Measurements from ENCODE around the gene ZNF513.
"Not testable (repeated sequence)": the region's sequence is repeated elsewhere in the genome, so short reads cannot be mapped to it uniquely, and the experiment has no call there.

ZNF513 gene, protein sequence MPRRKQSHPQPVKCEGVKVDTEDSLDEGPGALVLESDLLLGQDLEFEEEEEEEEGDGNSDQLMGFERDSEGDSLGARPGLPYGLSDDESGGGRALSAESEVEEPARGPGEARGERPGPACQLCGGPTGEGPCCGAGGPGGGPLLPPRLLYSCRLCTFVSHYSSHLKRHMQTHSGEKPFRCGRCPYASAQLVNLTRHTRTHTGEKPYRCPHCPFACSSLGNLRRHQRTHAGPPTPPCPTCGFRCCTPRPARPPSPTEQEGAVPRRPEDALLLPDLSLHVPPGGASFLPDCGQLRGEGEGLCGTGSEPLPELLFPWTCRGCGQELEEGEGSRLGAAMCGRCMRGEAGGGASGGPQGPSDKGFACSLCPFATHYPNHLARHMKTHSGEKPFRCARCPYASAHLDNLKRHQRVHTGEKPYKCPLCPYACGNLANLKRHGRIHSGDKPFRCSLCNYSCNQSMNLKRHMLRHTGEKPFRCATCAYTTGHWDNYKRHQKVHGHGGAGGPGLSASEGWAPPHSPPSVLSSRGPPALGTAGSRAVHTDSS

DNA sequence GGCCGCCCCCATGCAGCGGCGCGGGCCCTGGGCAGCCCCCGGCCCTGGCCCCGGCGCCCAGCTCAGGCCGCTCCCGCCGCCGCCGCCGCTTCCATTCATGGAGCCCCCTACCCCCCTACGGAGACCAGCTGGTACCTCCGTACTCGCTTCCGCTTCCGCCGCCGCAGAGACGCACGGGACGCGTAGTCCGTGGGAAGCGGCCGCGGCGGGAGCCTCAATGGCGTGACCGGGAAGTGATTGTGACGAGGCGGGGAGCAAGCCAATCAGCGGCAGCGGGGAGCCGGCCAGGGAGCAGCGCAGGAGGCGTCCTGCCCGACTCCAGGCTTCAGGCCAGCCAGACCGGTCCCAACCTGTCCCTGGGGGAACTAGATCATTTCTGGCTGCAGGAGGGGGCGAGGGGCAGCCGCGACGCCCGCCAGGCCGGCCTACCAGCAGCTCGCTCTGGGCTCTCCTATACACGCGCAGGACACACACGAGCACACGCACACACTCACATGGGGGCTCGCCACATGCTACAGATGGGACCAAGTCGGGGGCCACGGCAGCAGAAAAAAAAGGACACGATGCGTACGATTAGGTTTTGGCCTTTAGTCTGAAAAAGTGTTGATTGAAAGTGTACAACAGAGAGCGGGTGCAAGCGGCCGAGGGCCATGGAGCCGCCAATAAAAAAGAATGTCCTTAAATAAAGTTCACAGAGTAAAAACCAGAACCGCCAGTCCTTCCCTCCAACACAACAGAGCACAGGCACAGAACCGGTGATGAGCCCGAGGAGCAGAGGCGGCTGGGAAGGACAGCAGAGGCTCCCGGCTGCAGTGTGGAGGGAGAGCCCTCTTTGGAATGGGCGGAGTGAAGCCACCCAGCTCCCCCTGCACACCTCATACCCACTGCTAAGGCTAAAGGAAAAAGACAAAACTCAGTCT lies at the start of gene ZNF513:
TSS of gene ZNF513 (minus strand) at position 109 of the 920 bp plus-strand sequence. CDS start 208 bp downstream, outside the sequence.
- peak; percentile 66 to 72 for DNase-seq (ENCODE audit: low read depth in 2 of 2, low spot score in 1 of 2)

DNA sequence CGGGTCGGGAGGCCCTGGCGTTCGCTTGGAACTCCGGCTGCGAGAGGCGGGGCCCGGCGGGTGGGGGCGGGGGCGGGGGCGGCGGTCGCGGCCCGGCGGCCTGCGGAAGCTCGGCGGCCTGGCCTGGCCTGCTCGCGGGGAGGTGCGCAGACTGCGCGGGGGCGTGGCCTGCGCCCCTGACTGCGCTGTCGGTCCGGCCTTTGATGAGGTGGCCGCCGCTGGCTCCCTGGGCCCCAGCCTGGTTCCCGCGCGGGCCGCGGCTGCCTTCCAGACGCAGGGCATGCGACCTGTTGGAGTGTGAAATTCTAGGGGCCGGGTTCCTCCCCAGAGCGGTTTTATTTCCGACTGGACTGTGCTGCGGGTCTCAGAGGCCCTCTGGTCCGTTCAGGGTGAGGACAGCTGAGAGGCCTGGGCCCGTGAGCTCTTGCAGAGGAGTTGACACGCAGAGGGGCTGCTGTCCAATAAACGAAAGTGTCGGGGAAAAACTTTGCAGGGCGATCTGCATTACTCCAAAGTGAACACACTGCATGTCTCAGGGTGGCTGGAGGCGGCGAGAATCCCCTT lies 48.5 kb upstream of the ZNF513 start:
- peak; percentile 32 to 45 for DNase-seq (ENCODE audit: low read depth in 2 of 2, low spot score in 1 of 2)

DNA sequence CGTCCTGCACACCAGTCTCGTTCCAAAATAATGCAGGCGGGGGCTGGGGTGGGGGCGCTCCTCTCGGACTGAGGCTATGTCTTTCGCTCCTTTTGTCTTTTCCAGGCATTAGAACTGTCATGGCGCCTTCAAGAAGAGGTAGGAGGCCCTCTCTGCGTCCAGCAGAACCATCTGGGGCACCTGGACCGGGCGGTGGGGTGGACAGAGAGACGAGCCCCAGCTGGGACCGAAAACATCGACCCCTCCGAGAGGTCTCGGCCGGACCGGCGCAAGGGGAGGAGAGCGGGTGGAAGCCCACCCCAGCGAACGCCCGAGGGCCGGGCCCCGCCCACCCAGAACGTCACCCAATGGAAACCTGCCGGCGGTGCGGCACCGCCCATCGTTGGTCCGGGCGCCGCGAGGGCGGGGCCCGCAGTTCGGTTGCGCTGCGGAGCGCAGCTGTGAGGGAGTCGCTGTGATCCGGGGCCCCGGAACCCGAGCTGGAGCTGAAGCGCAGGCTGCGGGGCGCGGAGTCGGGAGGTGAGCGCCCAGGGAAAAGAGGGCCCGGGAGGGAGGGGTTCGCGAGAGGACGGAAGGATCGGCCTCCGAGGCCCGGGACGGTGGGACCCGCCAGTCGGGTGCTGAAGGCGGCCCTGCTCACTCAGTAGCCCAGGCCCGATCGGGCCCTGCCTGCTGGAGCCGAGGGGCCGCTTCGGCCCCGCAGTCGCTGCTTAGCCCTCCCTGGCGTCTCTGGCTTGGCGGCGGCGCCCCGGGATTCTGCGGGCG lies 47.9 kb upstream of the ZNF513 start, which contains the start of gene NRBP1:
TSS of gene NRBP1 (plus strand) at position 419 of the 765 bp plus-strand sequence. CDS start 4,643 bp downstream, outside the sequence.
- DNase-seq (ENCODE audit: low read depth in 2 of 2, low spot score in 1 of 2): peak; percentile 83

DNA sequence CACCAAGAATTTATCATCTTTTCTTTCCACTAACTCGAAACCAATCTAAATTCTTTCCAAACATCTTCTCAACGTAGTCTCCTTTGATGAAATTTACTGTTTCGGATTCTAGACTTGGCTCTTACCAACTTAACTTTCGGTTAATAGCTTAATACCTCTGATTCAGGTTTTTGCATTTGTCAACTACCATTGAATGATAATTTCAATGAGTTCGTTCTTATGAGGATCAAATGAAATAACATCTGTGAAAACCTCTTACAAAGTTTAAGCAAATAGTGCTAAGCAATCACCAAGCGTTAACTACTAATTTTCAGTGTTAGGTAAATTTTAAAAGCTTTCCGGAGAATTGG lies 47.3 kb upstream of the ZNF513 start:
- DNase-seq (ENCODE audit: low read depth in 2 of 2, low spot score in 1 of 2): no peak

DNA sequence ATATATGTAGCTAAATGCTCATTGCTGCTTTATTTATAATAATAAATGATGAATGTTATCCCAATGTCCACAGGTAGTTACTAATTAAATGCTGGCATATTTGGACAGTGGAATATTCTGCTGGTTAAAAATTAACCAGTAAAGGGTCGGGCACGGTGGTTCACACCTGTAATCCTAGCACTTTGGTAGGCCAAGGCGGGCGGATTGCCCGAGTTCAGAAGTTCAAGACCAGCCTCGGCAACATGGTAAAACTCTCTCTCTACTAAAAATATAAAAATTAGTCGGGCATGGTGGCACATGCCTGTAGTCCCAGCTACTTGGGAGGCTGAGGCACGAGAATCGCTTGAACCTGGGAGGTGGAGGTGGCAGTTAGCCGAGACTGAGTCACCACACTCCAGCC lies 44.5 kb upstream of the ZNF513 start:
- not testable (repeated sequence) for DNase-seq (ENCODE audit: low read depth in 2 of 2, low spot score in 1 of 2)

DNA sequence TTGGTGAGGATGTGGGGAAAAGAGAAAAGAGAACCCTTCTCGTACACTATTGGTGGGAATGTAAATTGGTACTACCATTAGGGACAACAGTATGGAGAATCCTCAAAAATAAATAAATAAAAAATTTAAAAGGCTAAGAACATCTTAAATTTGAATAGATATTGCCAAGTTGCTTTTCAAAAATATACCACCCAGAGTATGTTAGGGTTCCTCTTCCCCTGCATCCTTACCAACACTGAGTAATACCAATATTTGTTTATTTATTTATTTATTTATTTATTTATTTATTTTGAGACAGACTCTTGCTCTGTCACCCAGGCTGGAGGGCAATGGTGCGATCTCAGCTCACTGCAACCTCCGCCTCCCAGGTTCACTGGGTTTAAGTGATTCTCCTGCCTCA lies 42.4 kb upstream of the ZNF513 start:
- no peak for DNase-seq (ENCODE audit: low read depth in 2 of 2, low spot score in 1 of 2)

DNA sequence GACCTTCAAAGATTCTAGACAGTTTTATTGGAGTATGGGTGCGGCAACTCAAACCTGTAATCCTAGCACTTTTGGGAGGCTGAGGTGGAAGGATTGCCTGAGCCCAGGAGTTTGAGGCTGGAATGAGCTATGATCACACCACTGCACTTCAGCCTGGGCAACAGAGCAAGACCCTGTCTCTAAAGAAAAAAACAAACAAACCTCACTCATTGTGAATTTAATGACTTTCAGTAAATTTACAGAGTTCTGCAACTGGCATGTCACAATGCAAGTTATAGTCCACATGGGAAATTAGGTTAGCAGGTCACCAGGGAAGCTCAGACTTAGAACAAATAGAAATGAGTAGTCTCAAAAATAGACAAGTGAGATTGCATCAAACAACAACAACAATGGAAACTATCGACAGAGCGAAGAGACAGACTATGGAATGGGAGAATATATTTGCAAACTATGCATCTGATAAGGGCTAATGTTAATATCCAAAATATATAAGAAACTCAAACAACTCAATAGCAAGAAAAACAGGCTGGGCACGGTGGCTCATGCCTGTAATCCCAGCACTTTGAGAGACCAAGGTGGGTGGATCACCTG lies 41.2 kb upstream of the ZNF513 start:
- DNase-seq (ENCODE audit: low read depth in 2 of 2, low spot score in 1 of 2): no peak

DNA sequence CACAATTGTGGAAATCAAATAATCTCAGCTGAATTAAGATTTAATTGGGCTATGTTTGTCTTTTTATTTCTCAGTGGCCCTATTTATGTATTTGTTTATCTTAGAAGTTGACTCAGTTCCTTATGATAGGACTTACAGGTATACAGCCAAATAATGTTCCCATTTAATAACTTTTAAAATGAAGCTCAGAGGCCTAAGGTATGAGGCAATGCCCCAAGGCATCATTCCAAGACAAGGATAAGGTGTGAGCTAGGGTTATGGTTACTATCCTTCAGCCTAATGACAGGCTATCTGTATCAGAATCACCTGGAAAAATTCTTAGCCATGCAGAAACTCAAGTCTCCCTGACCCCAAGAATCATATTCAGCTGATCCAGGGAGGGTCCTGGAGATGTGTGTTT lies 40.5 kb upstream of the ZNF513 start:
- DNase-seq (ENCODE audit: low read depth in 2 of 2, low spot score in 1 of 2): no peak

DNA sequence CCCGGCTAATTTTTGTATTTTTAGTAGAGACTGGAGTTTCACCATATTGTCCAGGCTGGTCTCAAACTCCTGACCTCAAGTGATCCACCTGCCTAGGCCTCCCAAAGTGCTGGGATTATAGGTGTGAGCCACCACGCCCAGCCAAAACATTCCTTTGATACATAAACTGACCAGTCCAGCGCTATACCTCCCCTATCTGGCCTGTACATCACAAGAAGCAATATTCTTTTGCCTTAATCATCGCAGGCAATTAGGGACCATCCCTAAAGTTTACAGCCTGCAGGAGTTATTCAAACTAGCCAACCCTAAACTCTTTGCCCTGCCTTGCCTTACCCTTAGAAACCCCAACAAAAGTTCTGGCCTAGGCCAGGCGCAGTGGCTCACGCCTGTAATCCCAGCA lies 35.6 kb upstream of the ZNF513 start:
- DNase-seq (ENCODE audit: low read depth in 2 of 2, low spot score in 1 of 2): no peak

DNA sequence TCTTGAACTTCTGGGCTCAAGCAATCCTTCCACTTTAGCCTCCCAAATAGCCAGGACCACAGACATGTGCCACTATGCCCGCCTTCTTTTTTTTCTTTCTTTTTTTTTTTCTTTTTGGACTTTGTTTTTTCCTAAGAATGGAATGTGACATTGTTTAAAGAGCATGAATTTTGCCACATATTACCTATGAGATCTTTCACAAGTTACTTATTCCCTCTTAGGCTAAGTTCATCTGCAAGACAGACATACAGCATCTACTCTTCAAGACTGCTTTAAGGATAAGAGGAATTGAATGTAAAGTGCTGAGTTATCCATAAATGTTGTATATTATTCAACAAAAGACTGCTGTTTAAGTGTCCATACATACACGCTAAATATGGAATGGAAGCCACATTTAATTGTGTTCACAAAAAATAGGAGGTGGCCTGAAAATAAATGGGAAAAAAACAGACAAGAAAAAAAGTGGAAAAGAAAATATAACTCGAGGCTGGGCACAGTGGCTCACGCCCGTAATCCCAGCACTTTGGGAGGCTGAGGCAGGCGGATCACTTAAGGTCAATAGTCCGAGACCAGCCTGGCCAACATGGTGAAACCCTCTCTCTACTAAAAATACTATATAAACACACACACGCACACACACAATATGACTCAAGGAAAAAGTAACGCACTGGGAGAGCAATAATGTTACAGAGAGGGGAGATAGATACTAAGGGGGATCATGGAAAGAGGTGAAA lies 32.1 kb upstream of the ZNF513 start:
- DNase-seq (ENCODE audit: low read depth in 2 of 2, low spot score in 1 of 2): no peak

DNA sequence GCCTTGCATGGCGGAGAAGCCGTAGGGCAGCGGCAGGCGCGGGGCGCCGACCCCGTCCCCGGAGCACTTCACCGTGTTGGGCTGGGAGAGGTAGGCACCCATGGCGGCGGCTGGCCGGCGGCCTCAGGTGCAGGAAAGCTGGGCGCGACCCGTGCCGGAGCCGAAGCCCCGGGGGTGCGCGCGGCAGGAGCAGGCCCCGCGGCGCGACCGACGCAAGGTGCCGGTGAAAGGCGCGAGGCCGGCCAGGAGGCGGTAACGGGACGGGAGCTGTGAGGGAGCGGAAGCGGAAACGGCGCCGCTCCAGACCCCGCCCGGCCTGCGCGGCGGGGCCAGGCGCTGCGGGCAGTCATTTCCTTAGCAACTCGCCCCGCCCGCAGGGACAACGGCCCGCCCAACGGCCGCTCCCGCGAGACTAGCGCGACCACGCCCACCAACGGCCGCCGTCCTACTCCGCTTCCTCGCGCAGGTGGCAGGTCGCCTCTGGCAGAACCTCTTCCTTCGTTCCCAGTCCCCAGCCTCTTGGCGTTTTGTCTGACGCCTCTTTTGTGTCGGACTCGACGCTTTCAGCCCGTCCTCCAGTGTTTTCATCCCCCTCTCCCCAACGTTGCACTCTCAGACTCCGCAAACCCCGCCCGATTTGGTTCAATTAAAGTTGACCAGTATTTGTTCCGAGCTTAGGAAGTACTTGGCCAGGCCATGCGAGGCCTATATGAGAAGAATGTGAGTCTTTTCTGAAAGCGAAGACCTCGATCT lies 29.0 kb upstream of the ZNF513 start, which contains the start of gene PPM1G:
TSS of gene PPM1G (minus strand) at position 271 of the 753 bp plus-strand sequence. CDS start at position 102, 169 bp downstream.
- DNase-seq (ENCODE audit: low read depth in 2 of 2, low spot score in 1 of 2): peak; percentile 94

DNA sequence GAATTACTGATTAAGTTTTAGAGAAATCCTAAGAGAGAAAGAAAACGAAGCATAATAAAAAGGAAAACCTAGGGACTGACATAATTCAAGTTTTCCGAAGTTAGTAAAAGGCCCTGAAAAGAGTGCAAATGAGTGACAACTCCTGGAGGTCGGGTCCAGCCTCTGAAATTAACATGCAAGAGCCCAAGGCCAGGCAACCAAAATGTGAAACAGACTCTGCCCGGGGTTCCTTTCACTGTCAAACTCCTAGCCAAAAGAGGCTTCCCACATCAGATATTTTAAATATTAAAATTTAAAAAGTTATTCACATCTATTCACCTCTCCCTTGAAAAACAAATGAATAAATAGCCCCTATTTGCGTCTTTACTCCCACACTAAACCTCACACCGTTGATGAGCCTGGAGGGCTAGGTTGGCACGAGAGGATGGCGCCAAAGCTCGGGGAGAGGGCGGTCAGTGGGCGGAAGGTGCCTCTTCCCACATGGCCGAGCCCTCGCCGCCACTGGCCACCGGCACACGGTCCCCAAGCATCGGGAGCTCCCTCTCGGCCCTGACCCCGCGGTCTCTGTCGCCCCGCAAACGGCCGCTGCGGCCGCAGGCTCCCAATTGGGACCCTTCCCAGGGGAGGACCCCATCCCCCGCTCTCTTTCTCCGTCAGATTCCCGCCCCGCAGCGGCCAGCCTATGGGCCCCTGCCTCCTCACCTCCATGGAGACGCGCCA lies 28.2 kb upstream of the ZNF513 start:
- DNase-seq (ENCODE audit: low read depth in 2 of 2, low spot score in 1 of 2): no peak

DNA sequence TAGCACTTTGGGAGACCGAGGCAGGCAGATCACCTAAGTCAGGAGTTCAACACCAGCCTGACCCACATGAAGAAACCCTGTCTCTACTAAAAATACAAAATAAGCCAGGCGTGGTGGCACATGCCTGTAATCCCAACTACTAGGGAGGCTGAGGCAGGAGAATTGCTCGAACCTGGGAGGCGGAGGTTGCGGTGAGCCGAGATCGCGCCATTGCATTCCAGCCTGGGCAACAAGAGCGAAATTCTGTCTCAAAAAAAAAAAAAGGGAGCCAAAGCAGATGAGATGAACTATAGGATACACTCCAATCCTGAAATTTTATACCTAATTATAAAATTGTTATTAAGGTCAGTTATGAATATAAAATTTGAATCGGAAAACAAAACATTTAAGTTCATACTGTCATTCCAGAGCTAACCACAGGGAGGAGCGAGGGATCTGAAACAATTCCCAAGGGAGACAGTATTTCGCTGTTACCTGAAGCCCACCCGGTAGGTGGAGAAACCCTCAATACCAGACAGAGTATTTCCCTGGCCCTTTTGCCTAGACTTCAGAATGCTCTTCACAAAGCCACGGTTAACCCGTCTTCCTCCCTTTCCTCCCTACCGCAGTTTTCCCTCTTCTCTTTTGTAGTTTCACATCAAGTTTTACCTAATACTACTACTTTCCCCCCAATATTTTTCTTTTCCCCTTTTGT lies 27.4 kb upstream of the ZNF513 start:
- no peak for DNase-seq (ENCODE audit: low read depth in 2 of 2, low spot score in 1 of 2)

DNA sequence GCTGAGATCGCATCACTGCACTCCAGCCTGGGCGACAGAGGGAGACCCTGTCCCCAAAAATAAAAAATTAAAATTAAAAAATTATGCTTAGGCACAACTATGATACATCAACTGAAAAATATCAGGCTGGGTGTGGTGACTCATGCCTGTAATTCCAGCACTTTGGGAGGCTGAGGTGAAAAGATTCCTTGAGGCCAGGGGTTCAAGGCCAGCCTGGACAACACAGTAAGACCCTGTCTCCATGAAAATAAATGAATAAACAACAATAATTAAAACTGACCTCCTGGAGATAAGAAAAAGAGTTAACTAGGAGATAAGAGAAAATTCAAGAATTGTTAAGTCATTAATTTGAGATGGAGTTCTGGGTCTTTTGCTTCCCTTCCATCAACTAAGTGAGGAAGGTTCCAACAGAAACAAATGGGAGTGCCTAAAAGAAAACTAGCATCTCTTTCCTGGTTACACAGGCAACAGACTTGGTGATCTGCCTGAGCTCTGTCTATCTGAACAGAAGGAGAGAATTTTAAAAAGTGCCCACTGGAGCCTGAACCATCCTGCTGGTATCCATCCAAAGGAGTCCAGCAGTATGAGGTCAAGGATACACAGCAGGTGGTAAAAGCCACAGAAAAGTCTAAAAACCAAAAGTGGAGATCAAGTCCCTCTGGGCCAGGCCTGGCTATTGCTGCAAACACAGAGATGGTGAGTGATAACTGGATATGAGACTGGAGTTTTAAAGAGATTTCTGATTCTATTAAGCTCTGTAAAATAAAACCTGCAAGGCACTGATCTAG lies 20.0 kb upstream of the ZNF513 start:
- DNase-seq (ENCODE audit: low read depth in 2 of 2, low spot score in 1 of 2): no peak

DNA sequence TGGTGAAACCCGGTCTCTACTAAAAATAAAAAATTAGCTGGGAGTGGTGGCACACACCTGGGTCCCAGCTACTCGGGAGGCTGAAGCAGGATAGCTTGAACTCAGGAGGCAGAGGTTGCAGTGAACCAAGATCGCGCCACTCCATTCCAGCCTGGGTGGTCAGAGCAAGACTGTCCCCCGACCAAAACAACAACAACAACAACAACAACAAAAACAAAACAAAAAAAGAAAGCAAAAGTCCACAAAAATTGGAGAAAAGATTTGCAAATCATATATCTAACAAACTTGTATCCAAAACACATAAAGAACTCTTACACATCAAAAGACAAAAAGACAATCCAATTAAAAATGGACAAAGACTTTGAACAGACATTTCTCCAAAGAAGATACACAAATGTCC lies 18.4 kb upstream of the ZNF513 start:
- DNase-seq (ENCODE audit: low read depth in 2 of 2, low spot score in 1 of 2): no peak

DNA sequence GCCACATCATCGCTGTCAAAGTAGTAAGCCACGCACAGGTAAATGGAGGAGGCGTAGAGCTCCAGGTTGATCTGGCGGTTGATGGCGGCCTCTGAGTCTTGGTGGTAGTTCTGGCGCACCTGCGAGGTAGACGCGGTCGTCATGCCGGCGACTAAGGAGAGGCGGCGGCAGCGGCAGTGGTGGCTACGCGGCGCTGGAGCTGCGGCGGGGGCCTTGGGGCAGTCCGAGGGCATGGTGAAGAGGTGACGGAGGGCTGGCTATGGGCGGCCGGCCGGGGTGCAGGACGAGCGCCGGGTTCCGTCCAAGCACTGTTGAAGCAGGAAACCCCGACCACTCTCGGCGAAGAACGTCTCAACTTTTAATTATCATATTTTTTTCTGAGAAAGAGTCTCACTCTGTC lies 12.7 kb upstream of the ZNF513 start:
- no peak for DNase-seq (ENCODE audit: low read depth in 2 of 2, low spot score in 1 of 2)
